GM19463 (cell line): ENCODE data around the gene TEDC2.
"Not testable (repeated sequence)": the region's sequence is repeated elsewhere in the genome, so short reads cannot be mapped to it uniquely, and the experiment has no call there.

Source experiments
- ATAC-seq: cut with Tn5 transposase; IDR thresholded peaks from one replicate; pipeline ENCODE4 v1.9.1; 2021; ENCODE audit warnings: mild to moderate bottlenecking, moderate library complexity; ENCODE audit not compliant: unreplicated experiment

TEDC2 gene

GRCh38 chr16:2459647-2460390 is at the start of gene TEDC2:
Gene TEDC2, plus strand, starts transcription at chr16:2460109. Its CDS starts 36 bp downstream, at chr16:2460145.
- peak; percentile 96 for ATAC-seq

GRCh38 chr16:2415085-2415484 is 44.8 kb upstream of the TEDC2 start:
- no peak for ATAC-seq

- ATAC-seq: no peak
Observed at GRCh38 chr16:2420035-2420434, 39.9 kb upstream of the TEDC2 start.

- no peak for ATAC-seq
Observed at GRCh38 chr16:2422123-2422867, 37.6 kb upstream of the TEDC2 start.

GRCh38 chr16:2424061-2425007 is 35.6 kb upstream of the TEDC2 start:
- no peak for ATAC-seq

- ATAC-seq: no peak
Observed at GRCh38 chr16:2425008-2425518, 34.8 kb upstream of the TEDC2 start.

- ATAC-seq: no peak
Observed at GRCh38 chr16:2425825-2426430, 34.0 kb upstream of the TEDC2 start.

- no peak for ATAC-seq
Observed at GRCh38 chr16:2426941-2427361, 33.0 kb upstream of the TEDC2 start.

GRCh38 chr16:2427526-2427925 is 32.4 kb upstream of the TEDC2 start:
- no peak for ATAC-seq

GRCh38 chr16:2428051-2428783 is 31.7 kb upstream of the TEDC2 start:
- ATAC-seq: no peak

GRCh38 chr16:2428784-2429033 is 31.2 kb upstream of the TEDC2 start:
- no peak for ATAC-seq

GRCh38 chr16:2429034-2429770 is 30.7 kb upstream of the TEDC2 start, which contains the start of gene CCNF:
Gene CCNF, plus strand, starts transcription at chr16:2429447. Its CDS starts 35 bp downstream, at chr16:2429482.
- ATAC-seq: peak; percentile 91

GRCh38 chr16:2429771-2430663 is 29.9 kb upstream of the TEDC2 start:
- ATAC-seq: no peak

GRCh38 chr16:2432286-2432685 is 27.6 kb upstream of the TEDC2 start:
- ATAC-seq: no peak

GRCh38 chr16:2432801-2433505 is 27.0 kb upstream of the TEDC2 start:
- ATAC-seq: no peak

- ATAC-seq: not testable (repeated sequence)
Observed at GRCh38 chr16:2435236-2435635, 24.7 kb upstream of the TEDC2 start.

GRCh38 chr16:2436110-2436509 is 23.8 kb upstream of the TEDC2 start:
- no peak for ATAC-seq
